UCSD-AML1 (cell line): Measurements from ENCODE around the gene C4orf51.
A peak's percentile ranks its signal among the peaks of the same experiment; 100 is the strongest.

Source experiments
- DNase-seq: peaks from one replicate; lab custom pipeline; 2025; ENCODE audit not compliant: unreplicated experiment; lab: John Stamatoyannopoulos, UW

C4orf51 gene

DNA sequence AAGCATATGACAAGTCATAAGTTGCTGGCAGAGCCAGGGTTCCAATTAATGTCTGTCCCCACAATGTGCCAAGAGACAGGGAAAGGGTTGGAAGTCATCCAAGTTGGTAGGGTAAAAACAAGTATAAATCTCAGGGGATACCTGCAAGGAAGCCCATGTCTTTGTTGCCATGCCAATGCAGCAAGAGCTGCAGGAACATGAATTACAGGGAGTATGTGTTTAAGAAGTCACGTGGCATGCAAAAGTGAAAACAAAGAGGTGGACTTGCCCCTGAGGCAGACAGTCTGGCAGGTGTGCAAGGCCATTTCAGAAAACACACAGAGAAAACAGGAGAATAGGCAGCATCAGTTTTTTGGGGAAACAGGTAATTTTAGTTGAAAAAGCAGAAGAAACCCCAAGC lies 29.4 kb downstream of the C4orf51 start:
- no peak for DNase-seq

DNA sequence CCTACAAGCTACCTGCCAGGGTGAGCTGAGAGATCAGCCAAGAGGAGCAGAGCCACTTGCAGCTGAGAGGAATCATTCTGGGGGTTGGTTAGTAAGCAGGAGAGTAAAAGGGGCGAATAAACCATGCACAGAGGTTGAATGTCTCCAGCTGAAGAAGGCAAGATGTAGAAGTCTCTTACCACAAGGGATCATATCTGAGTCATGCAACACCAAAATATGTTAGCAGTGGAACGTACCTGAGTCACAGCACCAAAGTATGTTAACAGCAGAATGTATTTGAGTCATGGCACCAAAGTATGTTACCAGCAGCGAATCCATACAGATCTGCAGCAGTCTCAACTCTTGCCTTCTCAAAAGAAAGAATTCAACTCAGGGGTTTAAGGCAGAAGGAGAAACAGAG lies 29.9 kb downstream of the C4orf51 start:
- no peak for DNase-seq

DNA sequence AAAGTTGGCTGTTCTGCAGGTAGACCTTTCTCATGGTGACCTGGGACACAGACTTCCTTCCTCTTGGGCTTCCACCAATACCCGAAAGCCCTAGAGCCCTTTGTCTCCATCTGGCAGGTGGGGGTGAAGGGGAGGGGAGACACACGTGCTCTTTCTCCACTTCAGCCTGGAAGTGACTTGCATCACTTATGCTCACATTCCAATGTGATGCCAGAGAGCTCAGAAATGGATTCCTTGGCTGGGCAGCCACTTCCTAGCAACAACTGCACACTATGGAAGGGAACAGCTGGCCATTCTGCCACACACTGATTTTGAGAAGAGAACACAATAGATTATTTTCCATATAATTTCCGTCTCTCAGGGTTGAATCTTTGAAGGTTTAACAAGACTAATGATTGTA lies 36.3 kb downstream of the C4orf51 start:
- no peak for DNase-seq

DNA sequence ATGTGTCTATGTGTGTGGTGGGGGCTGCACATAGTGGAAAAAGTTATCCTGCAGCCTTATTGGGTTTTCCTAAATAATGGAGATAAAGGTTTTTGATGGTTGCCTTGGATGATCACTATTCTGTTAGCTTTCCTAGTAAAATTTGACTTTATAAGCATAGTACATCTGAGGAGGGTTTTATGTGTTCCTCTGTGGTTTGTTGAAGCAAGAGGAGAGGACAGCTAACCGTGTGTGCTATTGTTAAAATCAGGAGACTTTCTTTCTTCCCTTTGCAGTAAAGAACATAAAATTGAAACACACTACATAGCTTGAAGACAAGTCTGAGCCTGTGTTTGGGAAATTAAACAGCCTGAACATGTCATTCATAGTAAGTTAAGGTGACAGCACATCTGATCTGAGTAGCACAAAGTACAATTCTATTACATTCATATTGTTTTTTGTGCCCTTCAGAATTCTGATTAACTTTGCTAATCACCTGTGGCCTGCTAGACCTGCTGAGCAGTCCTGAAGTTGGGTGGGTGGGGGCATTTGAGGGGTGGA lies 36.8 kb downstream of the C4orf51 start:
- no peak for DNase-seq

DNA sequence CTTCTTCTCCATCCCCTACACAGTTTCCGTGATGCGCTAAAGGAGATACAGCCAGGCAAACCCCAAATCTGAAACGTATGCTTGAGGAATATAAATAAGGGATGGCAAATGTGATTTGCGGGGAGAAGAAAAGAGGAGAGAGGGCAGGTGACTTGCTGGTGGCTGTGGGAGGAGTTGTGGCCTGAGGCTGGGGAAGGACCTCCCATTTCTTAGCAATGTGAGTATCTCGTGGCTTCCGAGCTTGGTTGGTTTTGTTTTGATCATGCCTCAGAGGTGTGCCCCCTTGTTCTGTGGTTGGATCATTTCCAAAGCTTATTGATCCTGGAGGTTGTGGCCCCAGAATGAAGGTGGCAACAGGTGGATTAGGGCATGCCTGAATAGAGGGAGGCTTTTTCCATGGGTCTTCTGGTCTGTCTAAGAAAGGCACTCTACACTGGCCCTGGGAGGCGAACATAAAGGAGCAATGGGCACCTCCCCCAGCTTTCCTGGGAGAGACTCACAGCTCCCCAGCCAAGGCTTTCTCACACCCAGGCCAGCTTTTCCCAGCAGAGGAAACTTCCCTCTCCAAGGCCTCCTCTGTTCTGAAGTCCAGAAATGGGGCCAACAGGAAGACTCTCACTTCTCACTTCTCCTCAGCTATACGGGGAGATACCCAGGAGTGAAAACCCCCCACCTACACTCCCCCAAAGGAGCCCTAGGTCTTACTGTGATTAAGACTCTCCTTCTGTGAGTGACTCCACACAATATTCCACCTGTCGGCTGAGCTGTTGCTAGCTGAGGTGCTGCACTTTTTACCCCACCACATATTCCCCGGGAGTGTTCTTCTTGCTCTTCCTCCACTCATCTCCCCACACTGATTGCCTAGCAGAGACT lies 40.0 kb downstream of the C4orf51 start:
- DNase-seq: no peak

DNA sequence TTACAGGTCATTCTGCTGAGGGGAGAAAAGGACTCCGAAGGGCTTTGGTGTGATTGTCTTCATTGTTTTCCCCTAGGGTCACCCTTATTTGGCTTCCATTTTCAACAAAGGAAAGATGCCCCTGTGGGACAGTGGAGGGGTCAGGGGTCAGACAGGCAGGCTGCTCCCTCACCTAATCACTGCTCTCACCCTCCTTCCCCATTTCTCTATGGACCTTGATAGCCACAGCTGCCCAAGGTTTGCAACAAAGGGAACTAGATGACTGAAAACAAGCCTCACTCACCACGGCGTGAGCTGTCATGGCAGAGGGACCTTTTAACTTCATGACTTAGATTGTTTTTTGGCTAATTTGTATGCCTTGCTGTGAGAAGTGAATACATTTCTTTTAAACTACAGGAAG lies 40.7 kb downstream of the C4orf51 start:
- no peak for DNase-seq

DNA sequence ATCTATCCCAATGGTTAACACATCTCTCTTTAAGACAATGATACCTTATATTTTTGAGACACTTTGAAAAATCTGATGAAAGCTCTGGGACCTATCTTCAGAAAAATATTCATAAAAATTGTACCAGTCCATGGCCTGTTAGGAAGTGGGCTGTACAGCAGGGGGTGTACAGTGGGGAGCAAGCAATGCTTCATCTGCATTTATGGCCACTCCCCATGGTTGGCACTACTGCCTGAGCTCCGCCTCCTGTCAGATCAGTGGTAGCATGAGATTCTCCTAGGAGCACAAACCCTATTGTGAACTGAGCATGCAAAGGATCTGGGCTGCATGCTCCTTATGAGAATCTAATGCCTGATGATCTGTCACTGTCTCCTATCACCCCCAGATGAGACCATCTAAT lies 42.6 kb downstream of the C4orf51 start:
- DNase-seq: no peak

DNA sequence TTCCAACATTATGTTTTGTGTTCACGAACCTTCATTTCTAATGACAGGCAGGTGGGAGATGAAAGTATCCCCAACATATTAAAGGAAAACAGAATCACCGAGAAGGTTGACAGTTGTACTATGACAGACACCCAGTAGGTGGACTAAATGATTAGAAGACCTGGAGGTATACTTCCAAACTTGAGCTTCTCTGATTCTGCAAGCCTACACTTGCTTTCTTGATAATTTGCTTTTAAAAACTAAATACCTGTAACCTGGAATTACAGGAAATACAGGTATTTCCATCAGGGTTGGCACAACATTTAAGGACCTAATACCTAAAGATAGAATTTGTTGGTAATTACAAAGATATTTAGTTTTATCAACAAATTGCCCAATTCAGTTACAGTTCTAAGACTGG lies 43.4 kb downstream of the C4orf51 start:
- no peak for DNase-seq

DNA sequence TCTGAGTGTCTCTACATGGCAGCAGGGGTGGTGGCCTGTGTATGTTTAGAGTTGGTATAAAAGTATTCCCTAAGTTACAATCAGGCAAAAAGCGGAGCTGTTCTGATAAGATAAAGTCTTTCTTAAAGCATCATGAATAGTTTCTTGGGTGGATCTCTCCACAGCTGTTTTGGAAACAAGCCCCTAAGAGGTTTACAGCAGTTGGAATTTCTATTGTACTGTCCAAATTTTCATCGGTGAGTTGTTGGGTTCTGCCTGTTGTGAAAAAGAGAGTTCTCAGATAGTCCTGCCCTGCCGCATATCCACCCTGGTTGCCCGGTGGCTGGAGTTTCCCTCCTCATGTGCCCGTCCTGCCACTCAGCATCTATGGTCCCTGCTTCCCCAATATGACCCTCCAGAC lies 50.1 kb downstream of the C4orf51 start:
- no peak for DNase-seq

DNA sequence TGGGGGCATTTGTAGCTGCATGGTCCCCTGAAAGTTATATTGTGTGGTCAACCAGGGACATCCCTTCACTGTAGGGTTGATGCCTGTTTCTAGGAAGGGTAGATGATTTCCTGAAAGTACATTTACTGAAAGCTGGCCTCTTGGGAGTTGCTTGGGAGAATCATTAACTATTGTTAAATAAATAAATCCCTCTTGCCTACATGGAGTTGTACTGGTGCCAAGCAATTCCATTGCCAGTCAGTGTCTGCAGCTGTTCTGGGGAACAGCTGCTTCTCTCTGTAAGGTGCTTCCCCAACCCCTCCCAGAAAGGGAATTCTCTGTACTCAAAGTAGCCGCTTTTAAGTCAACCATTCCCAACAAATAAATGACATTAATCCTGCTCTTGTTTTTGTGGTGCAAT lies 51.1 kb downstream of the C4orf51 start:
- no peak for DNase-seq

DNA sequence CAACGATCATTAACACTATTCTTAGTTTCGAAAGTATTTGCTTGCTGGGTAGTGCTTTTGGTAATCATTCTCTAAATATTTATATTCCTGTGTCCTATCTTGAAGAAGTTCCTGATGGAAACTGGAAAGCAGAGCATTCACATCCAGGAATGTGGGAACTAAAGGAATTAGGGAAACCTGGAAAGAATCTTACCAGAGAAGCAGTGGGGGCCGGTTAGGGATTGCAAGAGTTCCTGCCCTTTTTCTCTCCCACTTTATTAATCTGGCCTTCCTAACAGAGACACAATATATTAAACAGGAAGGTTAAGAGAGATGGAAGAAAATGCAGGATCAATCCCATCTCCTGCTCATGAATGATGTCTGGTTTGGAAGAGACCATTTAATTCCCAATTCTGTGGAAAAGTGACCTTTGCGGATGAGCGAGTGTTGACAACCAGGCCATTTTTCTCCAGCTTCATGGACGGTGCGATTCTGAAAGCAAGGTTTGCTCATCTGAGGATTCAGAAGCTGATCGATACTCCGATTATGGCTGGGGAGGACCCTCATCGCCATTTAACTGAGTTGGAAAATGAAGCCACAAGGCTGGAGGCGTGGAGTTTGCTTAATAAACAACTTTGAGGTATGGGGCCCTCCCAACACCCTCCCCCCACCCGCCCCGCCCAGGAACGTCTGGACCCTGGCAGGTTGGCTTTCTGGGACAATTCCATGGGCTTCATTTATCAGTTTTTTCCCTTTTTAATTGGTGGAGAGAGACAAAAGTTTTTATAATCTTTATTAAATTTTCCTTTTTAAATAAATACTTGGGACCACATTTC lies 52.3 kb downstream of the C4orf51 start:
- DNase-seq: no peak

DNA sequence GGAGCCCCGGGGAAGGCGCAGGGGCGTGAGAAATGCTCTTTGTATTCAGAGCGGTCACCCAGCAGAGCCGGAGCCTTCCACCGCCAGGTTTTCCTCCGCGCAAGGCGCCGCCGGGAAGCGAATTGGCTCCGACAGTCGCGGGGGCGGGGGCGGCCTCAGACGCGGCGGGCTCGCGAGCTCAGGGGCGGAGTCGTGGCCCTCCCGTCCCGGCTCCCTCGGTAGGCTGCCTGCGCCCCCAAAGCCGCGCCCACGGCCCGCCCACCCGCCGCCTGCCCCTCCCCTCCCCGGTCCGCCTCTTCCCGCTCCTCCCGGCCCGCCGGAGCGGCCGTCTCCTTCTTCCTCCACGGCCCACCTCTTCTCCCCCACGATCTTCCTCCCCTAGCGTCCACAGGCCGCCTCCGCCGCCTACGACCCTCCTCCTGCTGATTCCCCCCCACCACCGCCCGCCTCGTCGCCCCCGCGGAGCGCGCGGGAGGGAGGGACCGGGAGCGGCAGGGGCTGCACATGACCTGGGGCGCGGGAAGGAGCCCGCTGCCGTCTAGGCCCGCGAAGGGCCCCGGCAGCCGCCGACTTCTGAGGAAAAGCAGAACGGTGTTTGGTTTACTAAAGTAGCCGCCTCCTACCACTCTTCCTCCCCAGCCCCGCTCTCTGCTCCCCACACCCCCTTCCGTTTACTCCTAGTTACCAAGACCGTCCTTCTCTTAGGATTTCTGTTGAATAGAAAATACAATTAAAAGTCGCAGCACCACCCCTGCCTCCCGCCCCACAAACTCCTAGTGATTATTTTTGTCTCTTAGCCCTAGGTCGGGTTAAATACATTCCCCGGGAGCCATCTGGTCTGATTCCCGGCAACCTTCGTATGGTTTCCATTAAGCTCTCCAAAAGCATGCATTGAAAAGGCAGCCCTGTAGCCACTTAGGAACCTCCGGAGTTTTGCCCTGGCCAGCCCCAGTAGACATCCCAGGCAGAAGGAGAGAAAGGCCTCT lies 53.2 kb downstream of the C4orf51 start:
- peak; percentile 88 for DNase-seq

DNA sequence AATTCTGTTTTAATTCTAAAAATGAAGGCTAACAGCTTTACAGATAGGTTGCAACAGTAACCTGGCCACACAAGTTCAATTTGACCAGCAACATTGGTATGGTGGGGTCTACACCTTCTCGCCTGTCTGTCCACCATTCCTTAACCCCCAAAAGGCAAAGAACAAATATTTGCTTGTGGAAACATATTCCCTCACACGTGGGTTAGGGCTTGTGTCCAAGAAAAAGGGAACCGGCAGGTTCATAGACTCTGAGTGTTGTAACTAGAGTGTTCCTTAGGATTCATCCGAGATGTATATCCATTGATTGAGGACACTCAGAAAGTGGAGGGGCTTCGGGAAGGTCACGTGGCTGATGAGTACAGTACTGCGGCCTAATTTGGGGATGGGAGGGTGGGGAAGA lies 54.1 kb downstream of the C4orf51 start:
- DNase-seq: no peak

DNA sequence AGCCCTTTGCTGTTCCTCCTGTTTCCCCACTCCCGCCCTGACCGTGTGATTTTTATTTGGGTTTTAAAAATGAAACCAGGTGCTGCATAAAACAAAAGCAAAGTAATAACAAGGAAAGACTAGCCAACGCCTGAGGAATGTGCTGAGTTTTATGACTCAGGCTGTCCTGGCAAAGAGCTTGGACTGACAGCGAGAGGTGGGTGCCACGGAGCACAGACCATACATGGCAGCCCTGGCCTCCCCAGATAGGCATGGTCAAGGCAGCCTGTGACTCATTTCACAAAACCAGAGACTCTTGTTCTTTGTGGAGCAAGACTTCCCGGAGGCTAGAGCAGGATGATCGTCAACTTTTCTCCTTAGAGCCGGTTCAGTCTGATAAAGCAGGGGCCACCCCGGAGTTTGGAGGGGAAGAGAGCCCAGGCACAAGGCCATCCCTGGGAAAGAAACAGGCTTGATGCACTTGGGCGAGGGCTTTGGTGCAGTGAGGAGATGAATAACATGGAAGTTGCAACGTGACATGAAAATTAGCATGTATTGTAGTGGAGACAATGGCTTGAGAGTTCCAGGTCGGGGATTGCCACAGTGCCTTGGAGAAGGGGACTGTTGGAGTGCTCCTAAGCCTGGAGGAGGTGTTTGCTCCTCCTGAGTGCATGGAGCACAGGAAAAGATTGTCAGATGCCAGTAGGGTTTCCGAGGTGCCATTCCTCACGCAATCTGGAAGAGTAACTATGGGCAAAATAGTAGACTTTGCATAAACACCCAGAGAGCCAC lies 54.8 kb downstream of the C4orf51 start:
- DNase-seq: no peak

DNA sequence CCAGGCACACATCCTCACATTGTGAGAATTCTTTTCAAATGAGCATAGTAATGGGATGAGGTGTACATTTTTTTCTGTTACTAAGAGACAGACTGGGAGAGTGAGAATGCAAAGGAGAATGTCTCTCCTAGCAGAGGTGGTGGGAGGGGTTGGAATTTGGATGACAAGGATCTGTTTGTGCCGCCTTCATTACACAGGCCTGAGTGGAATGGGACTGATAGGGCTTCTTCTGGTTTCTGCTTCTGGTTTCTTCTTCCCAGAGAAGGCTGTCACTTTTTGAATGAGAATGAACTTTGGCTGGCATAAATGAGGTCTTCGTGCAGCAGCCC lies 55.4 kb downstream of the C4orf51 start:
- DNase-seq: no peak

DNA sequence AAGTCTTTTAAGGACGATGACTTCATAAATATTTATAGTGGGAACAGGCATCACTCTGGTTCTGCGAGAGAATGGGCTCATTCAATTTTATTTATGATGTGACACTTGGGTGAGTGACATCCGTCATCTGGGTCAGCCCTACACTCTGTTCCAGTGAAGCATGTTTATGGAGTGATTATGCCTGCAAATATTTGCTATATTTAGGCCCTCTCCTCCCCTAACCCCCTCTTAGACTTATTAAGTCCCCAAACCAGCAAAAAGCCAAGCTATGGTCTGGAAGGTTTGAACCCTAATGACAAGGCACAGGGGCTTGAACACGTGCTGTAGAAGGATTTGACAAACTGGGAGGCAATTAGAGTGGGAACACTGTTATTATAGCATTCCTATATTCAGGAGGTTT lies 55.9 kb downstream of the C4orf51 start:
- no peak for DNase-seq

DNA sequence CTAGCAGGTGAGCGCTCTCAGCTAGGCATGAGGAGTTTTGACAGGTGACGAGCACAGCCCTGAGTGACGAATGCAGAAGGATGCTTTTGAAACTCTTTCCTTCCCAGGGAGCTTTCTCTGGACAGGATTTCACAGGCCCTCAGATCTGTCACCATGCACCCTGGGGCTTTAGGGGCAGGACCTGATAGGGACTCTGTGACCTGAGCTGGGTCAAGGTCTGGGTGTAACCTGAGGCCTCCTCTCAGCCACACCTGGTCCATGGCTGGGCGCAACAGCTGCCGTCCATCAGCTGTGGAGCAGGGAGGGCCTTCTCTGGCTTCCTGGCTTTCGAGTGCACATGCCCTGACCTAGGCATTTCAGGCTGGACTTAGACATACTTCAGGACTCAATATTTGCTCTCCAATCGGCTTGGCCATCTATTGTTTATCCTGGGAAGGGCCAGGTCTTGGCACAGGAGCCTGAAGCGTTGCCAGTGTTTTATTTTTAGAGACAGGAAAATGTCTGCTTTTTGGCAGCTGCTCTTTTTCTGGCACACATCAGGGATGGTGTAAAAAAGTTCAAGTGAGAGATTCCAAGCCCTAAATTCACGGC lies 56.4 kb downstream of the C4orf51 start:
- no peak for DNase-seq

DNA sequence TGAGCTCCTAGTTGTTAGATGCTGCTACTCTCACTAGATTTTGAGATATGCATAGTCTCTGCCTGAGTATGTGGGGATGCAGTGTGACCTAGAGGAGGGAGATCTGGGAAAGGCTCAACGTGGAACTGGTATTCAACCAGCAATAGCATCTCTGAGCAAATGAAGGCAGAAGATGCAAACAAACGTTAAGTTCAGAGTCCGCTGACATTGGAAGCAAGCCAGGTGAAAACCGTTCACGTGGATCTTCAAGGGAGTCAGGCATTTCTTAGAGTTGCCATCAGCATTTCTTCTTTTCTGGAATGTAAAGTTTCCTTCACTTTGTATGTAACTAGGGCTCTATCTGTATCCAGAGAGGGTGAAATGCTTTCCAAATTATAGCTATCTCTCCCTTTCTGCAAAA lies 59.9 kb downstream of the C4orf51 start:
- DNase-seq: no peak

DNA sequence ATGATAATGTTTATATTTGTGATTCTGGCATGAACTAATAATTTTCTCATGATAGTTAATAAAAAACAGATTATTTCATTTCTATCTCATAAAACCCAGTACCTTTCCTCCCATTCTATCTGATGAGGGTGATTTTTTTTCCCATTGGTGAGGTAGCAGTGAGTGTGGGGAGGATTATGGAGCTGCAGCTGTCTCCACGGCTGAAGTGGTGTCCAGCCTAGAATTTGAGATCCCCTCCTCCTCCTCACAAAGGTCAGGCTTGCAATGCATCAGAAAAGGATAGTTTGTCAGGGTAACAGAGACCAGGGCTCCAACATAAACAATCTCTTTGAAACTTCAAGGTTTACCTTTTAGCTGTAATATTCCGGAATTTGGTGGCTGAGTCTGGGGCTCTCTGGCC lies 60.9 kb downstream of the C4orf51 start:
- no peak for DNase-seq

DNA sequence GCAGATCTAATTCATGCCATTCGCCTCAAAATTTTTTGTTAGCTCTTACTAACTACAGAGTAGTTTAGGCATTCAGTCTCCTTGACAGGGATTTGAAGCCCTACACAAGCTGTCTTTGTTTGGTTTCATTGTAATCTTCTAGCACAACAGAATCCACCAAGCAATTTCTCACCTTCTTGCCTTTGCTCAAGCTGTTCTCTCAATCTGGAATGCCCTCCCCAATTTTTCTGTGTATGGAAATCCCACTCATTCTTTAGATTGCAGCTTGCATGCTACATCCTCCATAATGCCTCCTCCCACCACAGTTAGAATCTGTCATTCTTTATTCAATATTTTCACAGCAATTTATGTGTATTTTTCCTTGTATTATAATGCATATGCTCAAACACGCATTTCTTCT lies 63.7 kb downstream of the C4orf51 start:
- DNase-seq: no peak
